HK-2 (cell line): ENCODE data around the gene RHCG.

Experiments
- DNase-seq: peaks from one replicate; pipeline ENCODE4 v3.0.0-alpha.2; 2018; ENCODE audit not compliant: unreplicated experiment

Gene RHCG

DNA sequence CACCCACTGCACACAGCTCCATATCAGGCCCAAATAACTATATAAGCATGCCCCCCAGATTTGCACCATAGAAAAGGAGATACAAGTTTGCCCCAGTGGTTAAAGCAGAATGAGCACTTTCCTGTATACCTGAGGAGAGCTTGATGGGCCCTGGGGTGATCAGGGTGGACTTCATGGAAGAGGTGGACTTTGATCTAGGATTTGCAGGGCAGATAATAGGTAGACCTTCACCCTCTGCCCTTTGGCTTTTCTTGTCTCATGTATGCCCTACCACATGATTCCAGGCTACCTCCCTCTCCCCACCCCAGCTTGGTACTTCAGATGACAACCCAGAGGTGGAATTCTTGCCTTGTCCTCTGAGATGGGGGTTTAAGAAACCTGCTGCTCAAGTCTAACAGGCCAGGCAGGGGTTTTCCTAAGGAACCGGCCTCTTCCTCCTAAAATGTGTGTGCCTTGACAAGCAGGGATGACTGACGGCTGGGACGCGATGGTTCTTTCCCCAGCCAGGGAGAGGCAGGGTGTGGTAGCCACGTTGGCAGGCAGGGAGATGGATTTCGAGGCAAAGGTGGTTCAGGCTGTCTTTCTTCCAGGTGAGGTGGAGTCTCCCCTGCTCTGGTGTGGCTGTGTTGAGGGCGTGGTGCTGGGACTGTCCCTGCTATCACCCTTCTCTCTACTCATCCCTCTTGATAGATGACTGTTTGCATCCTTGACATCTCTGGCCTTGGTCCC lies 6.6 kb upstream of the RHCG start:
- no peak for DNase-seq

- no peak for DNase-seq
Measured at GRCh38 chr15:89501646-89502045, 5.3 kb upstream of the RHCG start.

- no peak for DNase-seq
Measured at GRCh38 chr15:89500397-89501270, 4.3 kb upstream of the RHCG start.

- DNase-seq, result no peak
Measured at GRCh38 chr15:89499156-89499555, 2.8 kb upstream of the RHCG start.

GRCh38 chr15:89498574-89498906 lies 2.2 kb upstream of the RHCG start:
- DNase-seq, result no peak

DNA sequence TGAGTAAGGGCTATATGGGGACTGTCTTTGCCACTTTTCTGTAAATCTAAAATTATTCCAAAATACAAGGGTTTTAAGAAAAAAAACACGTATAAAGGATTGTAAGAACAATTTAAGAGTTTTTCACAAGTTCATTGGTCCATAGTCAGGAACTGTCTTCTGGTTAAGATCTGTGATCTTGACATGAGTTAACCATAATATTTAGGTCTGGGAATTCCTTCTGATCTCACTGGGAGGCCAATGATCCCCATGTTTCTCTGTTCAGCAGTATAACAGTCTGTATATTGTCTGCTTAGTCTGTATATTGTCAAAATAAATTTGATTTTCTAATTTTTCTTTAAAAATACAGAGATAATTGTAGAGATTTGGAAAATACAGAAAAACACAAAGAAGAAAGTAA lies 848 bp upstream of the RHCG start:
- no peak for DNase-seq

GRCh38 chr15:89495638-89496145 lies 691 bp downstream of the RHCG start:
- no peak for DNase-seq

- DNase-seq, result no peak
Measured at GRCh38 chr15:89494941-89495637, 1.3 kb downstream of the RHCG start.

DNA sequence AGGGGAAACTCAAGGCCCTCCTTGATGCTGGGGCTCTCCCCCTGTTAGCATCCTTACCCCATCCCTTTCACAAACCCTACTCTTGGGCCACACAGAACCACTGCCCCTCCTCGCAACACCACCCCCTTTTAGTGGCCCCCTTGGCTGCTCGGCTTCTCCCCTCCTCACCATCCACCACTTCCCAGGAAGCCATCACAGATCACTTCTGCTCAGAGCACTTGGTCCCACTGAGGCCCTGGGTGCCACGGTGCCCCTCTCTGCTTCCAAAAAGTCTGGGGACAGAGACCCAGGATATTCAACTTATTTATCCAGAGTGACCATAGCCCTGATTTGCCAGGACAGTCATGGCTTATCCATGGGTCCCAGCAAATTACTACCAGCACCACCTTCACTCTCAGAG lies 2.4 kb downstream of the RHCG start:
- no peak for DNase-seq

DNA sequence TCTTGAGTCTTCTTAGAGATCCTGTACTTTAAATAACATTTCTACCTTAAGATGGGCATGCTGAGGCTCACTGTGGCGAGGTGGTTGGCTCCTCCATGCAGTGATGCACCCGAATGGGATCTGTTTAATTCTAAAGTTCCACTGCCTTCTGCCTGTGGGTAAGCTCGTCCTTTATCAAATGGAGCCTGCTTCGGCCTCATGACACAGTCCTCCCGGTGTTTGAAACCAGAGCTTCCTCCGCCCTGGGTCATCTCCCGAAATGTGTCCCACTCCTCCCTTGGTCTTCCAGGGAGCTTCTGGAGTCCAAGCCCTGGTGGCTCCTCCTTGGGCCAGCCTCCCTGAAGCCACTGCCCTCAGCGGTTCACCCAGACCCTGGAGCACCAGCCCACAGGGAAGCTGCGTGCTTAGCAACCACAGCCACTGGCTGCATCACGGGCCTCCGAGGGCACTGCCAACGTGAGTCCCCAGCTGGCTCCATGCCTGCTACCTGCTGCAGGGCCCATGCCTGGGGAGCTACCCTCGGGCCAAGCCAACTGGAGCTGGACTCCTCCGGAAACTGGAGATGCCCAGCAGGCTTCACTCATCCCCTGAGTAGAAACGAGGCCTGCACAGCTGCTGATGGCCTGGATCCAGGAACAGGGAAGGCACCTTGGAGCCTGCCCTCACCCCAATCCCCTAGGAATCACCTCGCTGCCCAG lies 3.3 kb downstream of the RHCG start:
- DNase-seq, result no peak

- no peak for DNase-seq
Measured at GRCh38 chr15:89492111-89492641, 4.2 kb downstream of the RHCG start.

- no peak for DNase-seq
Measured at GRCh38 chr15:89490814-89491315, 5.5 kb downstream of the RHCG start.

GRCh38 chr15:89490081-89490813 lies 6.1 kb downstream of the RHCG start:
- no peak for DNase-seq

DNA sequence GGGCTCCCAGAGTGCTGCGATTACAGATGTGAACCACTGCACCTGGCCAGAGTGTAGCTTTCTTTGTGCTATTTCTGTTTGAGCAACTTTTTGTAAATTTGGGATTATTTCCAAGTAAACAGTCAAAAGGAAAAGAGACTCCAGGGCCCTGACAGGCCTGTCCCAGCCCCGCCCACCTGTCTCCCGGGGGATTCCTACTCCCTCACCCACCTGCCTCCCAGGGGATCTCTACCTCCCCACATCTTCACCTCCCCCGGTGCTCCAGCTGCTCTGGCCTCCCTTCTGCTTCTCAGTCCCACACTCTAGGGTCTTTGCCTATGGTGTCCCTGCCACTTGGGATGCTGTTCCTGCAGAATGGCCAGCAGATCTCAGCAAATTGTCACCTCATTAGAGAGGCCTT lies 7.0 kb downstream of the RHCG start:
- DNase-seq, result no peak

GRCh38 chr15:89487791-89488190 lies 8.6 kb downstream of the RHCG start:
- no peak for DNase-seq

DNA sequence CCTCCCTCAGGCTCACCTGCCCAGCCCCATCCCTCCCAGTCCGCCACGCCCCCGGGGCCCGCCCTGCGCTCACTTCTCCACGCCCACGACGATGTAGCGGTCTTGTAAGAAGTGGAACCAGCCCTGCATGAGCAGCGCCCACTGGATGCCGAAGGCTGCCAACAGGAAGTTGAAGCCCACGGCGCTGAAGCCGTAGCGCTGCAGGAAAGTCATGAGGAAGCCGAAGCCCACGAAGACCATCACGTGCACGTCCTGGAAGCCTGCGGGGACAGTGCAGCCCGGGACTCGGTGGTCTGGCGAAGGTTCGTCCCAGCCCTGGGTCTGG lies 9.7 kb downstream of the RHCG start:
- no peak for DNase-seq

- no peak for DNase-seq
Measured at GRCh38 chr15:89483079-89483478, 13.3 kb downstream of the RHCG start.

DNA sequence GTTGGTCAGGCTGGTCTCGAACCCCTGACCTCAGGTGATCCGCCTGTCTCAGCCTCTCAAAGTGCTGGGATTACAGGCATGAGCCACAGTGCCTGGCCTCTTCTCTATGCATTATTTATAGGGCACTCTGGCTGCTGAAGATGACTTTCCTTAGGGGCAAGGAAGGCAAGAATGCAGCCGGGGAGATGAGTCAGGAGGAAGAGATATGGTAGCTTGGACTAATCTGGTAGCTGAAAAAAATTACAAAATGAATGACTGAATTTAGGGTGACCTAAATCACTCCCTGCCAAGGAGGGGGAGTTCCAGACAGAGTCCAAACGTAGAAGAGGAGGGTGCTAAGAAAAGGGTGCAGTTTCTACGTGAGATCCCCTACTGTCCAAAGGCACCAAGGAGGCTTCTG lies 14.2 kb downstream of the RHCG start:
- no peak for DNase-seq

DNA sequence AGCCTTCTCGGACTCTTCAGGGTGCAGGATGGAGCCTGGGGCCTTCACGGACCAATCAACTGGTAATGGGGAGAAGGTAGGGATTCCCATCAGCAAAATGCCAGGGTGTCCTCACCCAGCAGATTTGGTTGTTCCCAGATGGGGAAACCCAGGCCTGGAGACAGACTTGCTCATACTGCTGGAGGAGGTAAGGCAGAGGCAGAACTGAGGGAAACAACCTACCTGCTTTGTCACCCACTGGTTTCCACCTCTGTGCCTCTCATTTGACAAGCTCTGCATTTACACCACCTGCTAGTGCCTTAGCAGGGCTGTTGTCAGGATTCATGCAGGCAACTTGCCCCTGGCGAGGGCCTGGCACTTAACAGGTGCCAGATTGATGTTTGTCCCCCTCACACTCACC lies 15.9 kb downstream of the RHCG start:
- DNase-seq, result no peak

- DNase-seq, result no peak
Measured at GRCh38 chr15:89479173-89479572, 17.2 kb downstream of the RHCG start.
